Activated gamma-delta T cell treated with anti-CD3 and anti-CD28 coated beads, Interleukin-2, amount 50 U/mL, for 16 hours (primary cell): Measurements from ENCODE around the gene HYAL1.
A peak's percentile ranks its signal among the peaks of the same experiment; 100 is the strongest.
"Not testable (repeated sequence)": the region's sequence is repeated elsewhere in the genome, so short reads cannot be mapped to it uniquely, and the experiment has no call there.

Experiments used
- DNase-seq: peaks from one replicate; pipeline ENCODE4 v3.0.0-alpha.2; 2020; ENCODE audit warnings: low read depth

The HYAL1 gene

GRCh38 chr3:50294089-50294488 lies 9.3 kb downstream of the HYAL1 start:
- no peak for DNase-seq

GRCh38 chr3:50293079-50293801 lies 10.1 kb downstream of the HYAL1 start:
- no peak for DNase-seq

- DNase-seq = peak; percentile 94
Observed at GRCh38 chr3:50292159-50293078, 11.0 kb downstream of the HYAL1 start, which contains the start of gene IFRD2. Gene IFRD2 (minus strand): TSS chr3:50292429. CDS start chr3:50292274, 155 bp downstream.

GRCh38 chr3:50290161-50290641 lies 13.2 kb downstream of the HYAL1 start:
- DNase-seq = no peak

- no peak for DNase-seq
Observed at GRCh38 chr3:50289130-50289529, 14.2 kb downstream of the HYAL1 start.

GRCh38 chr3:50288387-50289007 lies 14.9 kb downstream of the HYAL1 start:
- no peak for DNase-seq

GRCh38 chr3:50287262-50287661 lies 16.1 kb downstream of the HYAL1 start:
- no peak for DNase-seq

- DNase-seq = no peak
Observed at GRCh38 chr3:50286322-50287227, 16.8 kb downstream of the HYAL1 start.

- DNase-seq = not testable (repeated sequence)
Observed at GRCh38 chr3:50284121-50284520, 19.3 kb downstream of the HYAL1 start.

GRCh38 chr3:50279255-50280016 lies 23.9 kb downstream of the HYAL1 start:
- DNase-seq = no peak

GRCh38 chr3:50278880-50279224 lies 24.5 kb downstream of the HYAL1 start, which contains the start of gene LSMEM2:
Gene LSMEM2 (plus strand): TSS chr3:50279087. CDS start chr3:50279114, 27 bp downstream.
- DNase-seq = no peak

- no peak for DNase-seq
Observed at GRCh38 chr3:50278123-50278879, 25.1 kb downstream of the HYAL1 start.

- no peak for DNase-seq
Observed at GRCh38 chr3:50276762-50277101, 26.6 kb downstream of the HYAL1 start.

- no peak for DNase-seq
Observed at GRCh38 chr3:50275996-50276761, 27.2 kb downstream of the HYAL1 start.

GRCh38 chr3:50275141-50275995 lies 28.0 kb downstream of the HYAL1 start:
- DNase-seq = no peak

- DNase-seq = peak; percentile 31
Observed at GRCh38 chr3:50274371-50275104, 28.8 kb downstream of the HYAL1 start.

GRCh38 chr3:50273689-50274065 lies 29.7 kb downstream of the HYAL1 start:
- DNase-seq = no peak
